Lung (tissue), 12 donors: Measurements from ENCODE around the gene SPOCK3. TPM values are rescaled to one million over a fixed set of nuclear protein-coding genes. Genes with fewer than 3 reads are reported as not detected.

Experiments
- ATAC-seq: fragments of 200-7000 bp; cut with Tn5 transposase; one replicate; pipeline ENCODE4 v1.9.1; 2020; ENCODE audit warnings: moderate number of reproducible peaks; ENCODE audit not compliant: insufficient read depth, low FRiP score
- DNase-seq, 3 donors: peaks; one replicate each; pipeline ENCODE4 v3.0.0-alpha.2; 2013 to 2017
- H3K27ac ChIP-seq, 2 donors: one replicate each; pipeline ENCODE4 v1.5.1; 2013; ENCODE audit warnings: mild to moderate bottlenecking in 2 of 2, moderate library complexity in 2 of 2, control low read depth in 1 of 2, inconsistent platforms in 1 of 2, low read depth in 1 of 2, low read length in 1 of 2
- H3K27me3 ChIP-seq, 3 donors: one replicate each; pipeline ENCODE4 v1.5.1; 2013; ENCODE audit warnings: low read length in 2 of 3; ENCODE audit not compliant: control insufficient read depth in 3 of 3, insufficient read depth in 3 of 3
- H3K36me3 ChIP-seq, 4 donors: one replicate each; pipeline ENCODE4 v1.5.1; 2013; ENCODE audit warnings: low read length in 4 of 4, mild to moderate bottlenecking in 1 of 4, moderate library complexity in 1 of 4; ENCODE audit not compliant: control insufficient read depth in 4 of 4, insufficient read depth in 4 of 4
- H3K4me1 ChIP-seq, 5 donors: one replicate each; pipeline ENCODE4 v1.5.1; 2013; ENCODE audit warnings: low read length in 5 of 5, mild to moderate bottlenecking in 2 of 5, moderate library complexity in 1 of 5; ENCODE audit not compliant: control insufficient read depth in 5 of 5, insufficient read depth in 5 of 5
- H3K4me3 ChIP-seq: one replicate; pipeline ENCODE4 v1.5.1; 2013; ENCODE audit warnings: mild to moderate bottlenecking, control low read depth, moderate library complexity
- H3K9ac ChIP-seq, 2 donors: one replicate each; pipeline ENCODE4 v1.5.1; 2013; ENCODE audit warnings: low read length in 2 of 2, control low read depth in 1 of 2; ENCODE audit not compliant: insufficient read depth in 1 of 2
- H3K9me3 ChIP-seq, 4 donors: one replicate each; pipeline ENCODE4 v1.5.1; 2013; ENCODE audit warnings: low read length in 3 of 4, mild to moderate bottlenecking in 1 of 4, moderate library complexity in 1 of 4; ENCODE audit not compliant: control insufficient read depth in 4 of 4, insufficient read depth in 3 of 4
- WGBS, 2 donors: extraction: QIAGEN DNeasy Blood & Tissue Kit; methylation state at CpG; one replicate each; pipeline ENCODE4 v1.1.7; 2013; 5-methylcytosine and 5-hydroxymethylcytosine counted together
- polyA plus RNA-seq, 2 donors: library from polyadenylated mRNA; stranded (reverse); fragments of 200-250 nt; gene quantifications; one replicate each; pipeline ENCODE4 v1.2.1, GENCODE V29; 2013
- total RNA-seq, 2 donors: library from RNA; depleted of rRNA in 1 of 2; stranded (reverse); fragments of >200 nt in 1 of 2; gene quantifications; one replicate each; pipeline ENCODE4 v1.2.1, GENCODE V29; 2014 to 2021
- TF ChIP-seq, protein P1 (sequence below): IDR thresholded peaks from 2 replicates; pipeline ENCODE4 v1.5.1; 2012; ENCODE audit warnings: mild to moderate bottlenecking; ENCODE audit errors: control extremely low read depth, extremely low read depth
- donor health status: control.
- donor health status: control.
- donor health status: Bipolar disorder and iron deficiency.
- donor health status: healthy.
- donor health status: DM: yes; HTN: yes; CAD: no.

Gene SPOCK3
- total and polyA plus RNA-seq, 4 donors: 0.24 to 1.4 (median 0.60) TPM

GRCh38 chr4:166987026-166987425 is 247.3 kb downstream of the SPOCK3 start:
- ATAC-seq (no peak), DNase-seq (no peak)
- Histone ChIP-seq H3K27ac (no peak overlapping the region), H3K27me3 (no peaks in the 10 kb centered on the region), H3K4me3 (no peak overlapping the region), H3K9me3 (peaks cover 0 to under 1% (median 0%) of the 10 kb centered on the region in 4 donors), H3K4me1 (no peaks in the 10 kb centered on the region), H3K36me3 (no peaks in the 10 kb centered on the region), H3K9ac (no peak overlapping the region)
- WGBS, 2 donors: 69 to 77% methylated on average over 1 of the region's 1 CpG
- TF ChIP-seq, protein P1, sequence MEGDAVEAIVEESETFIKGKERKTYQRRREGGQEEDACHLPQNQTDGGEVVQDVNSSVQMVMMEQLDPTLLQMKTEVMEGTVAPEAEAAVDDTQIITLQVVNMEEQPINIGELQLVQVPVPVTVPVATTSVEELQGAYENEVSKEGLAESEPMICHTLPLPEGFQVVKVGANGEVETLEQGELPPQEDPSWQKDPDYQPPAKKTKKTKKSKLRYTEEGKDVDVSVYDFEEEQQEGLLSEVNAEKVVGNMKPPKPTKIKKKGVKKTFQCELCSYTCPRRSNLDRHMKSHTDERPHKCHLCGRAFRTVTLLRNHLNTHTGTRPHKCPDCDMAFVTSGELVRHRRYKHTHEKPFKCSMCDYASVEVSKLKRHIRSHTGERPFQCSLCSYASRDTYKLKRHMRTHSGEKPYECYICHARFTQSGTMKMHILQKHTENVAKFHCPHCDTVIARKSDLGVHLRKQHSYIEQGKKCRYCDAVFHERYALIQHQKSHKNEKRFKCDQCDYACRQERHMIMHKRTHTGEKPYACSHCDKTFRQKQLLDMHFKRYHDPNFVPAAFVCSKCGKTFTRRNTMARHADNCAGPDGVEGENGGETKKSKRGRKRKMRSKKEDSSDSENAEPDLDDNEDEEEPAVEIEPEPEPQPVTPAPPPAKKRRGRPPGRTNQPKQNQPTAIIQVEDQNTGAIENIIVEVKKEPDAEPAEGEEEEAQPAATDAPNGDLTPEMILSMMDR: no peak

GRCh38 chr4:166981847-166982246 is 252.4 kb downstream of the SPOCK3 start:
- no peak overlapping the region for H3K4me3 ChIP-seq
- H3K9ac ChIP-seq: no peak overlapping the region
- TF ChIP-seq, protein P1: no peak
- no peaks in the 10 kb centered on the region for H3K27me3 ChIP-seq
- DNase-seq: no peak
- H3K36me3 ChIP-seq: no peaks in the 10 kb centered on the region
- H3K9me3 ChIP-seq: peaks cover 0 to 15% (median 0%) of the 10 kb centered on the region in 4 donors
- ATAC-seq: no peak
- H3K4me1 ChIP-seq: no peaks in the 10 kb centered on the region
- 96 to 97% methylated on average over 5 of the region's 5 CpGs for WGBS, 2 donors
- no peak overlapping the region for H3K27ac ChIP-seq

- DNase-seq: no peak
- H3K9ac ChIP-seq: no peak overlapping the region
- no peak for ATAC-seq
- H3K27ac ChIP-seq: no peak overlapping the region
- no peaks in the 10 kb centered on the region for H3K4me1 ChIP-seq
- H3K9me3 ChIP-seq: peaks cover 0 to 15% (median 0%) of the 10 kb centered on the region in 4 donors
- no peaks in the 10 kb centered on the region for H3K27me3 ChIP-seq
- TF ChIP-seq, protein P1: no peak
- no peaks in the 10 kb centered on the region for H3K36me3 ChIP-seq
- 89 to 90% methylated on average over 3 of the region's 3 CpGs for WGBS, 2 donors
- no peak overlapping the region for H3K4me3 ChIP-seq
Observed at GRCh38 chr4:166980419-166980818, 253.9 kb downstream of the SPOCK3 start.

DNA sequence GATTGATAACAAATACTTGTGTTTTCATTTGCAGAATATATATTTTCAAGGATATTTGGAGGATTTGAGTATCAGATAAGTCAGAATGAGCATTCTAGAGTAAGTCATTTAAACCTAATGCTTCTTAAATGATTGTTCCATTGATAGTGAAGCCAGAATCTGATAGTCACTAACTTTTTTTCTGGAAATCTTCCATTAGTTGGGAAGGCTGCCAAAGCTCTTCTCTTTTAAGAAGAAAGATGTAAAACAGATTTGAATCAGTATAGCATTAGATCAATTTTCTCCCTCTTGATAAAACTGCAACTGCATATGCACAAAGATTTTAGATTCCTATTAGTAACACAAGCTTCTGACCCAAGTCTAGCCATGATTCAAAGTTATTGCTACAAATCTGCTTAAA is 256.7 kb downstream of the SPOCK3 start:
- no peak overlapping the region for H3K4me3 ChIP-seq
- H3K36me3 ChIP-seq: no peaks in the 10 kb centered on the region
- no peak overlapping the region for H3K27ac ChIP-seq
- H3K9ac ChIP-seq: no peak overlapping the region
- H3K4me1 ChIP-seq: no peaks in the 10 kb centered on the region
- TF ChIP-seq, protein P1: no peak
- peak in 1 of 3 donors; percentile 1 for DNase-seq
- no peaks in the 10 kb centered on the region for H3K27me3 ChIP-seq
- ATAC-seq: no peak
- peaks cover 0 to 15% (median 0%) of the 10 kb centered on the region in 4 donors for H3K9me3 ChIP-seq
